SW 1271 (cell line): ENCODE data around the gene PHEX.

Experiments
- DNase-seq, 2 experiments: peaks; one replicate each; lab custom pipeline; 2025; lab: John Stamatoyannopoulos, UW

PHEX gene

DNA sequence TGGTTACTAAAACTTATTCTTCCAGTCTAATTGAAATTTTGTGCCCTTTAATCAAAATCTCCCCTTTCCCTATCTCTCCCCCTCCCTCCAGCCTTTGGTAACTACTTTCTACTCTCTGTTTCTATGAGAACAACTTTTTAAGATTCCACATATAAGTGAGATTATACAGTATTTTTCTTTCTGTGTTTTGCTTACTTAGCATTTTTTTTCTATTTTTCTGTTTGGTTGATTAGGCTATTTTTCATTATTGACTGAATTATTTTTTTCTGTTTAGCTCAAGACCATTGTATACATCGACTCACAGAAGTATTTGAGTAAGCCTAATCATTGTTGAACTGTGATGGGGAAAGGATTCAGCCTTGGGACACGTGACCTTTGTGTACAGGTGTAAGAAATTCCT is 116.4 kb downstream of the PHEX start:
- no peak for DNase-seq

DNA sequence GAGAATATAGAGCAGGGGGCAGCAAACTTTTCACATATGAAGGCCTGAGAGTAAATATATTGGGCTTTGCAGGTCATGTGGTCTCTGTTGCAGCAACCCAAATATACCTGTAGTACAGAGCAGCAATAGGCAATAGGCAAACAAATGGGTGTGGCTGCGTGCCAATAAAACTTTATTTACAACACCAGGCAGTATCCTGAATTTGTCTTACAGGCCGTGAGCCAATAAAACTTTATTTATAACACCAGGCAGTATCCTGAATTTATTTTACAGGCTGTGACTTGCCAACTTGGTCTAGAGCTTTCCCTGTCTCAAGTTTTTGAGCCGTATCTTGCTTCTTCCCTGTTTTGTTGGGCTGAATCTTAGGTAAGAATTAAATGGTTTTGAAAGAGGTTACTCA is 118.2 kb downstream of the PHEX start:
- no peak for DNase-seq

DNA sequence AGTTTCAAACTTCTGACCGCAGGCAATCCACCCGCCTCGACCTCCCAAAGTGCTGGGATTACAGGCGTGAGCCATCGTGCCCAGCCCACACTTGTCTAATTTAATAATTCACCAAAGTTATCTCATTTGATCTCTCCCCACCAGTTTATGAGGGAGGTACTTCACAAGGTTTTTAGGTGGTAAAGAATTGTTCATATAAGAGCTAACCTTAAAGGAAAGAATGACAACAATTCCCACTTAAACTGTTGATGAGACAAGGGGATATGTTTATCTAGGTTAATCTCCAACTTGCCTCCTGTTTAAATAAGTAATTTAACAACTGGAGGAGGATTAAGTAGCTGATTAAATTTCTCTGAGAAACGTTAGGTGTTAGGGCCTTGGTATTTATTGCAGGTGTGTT is 123.0 kb downstream of the PHEX start:
- no peak for DNase-seq

DNA sequence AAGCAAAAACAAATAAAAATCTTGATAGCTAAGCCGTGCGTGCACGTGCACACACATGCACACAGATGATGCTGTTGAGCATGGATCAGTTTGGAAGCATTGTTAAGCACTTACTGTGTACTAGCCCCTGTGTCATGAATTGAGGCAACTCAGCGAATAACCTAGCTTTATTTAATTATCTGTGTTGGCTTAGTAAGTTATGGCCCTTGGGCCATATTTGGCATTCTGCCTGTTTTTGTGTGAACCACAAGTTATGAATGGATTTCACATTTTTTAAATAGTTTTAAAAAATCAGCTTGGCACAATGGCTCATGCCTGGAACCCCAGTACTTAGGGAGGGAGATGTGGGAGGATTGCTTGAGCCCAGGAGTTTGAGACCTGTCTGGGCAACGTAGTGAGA is 126.9 kb downstream of the PHEX start:
- DNase-seq = no peak

GRCh38 chrX:22163326-22163725 is 131.2 kb downstream of the PHEX start:
- no peak for DNase-seq

GRCh38 chrX:22164770-22165388 is 132.8 kb downstream of the PHEX start:
- DNase-seq = no peak

DNA sequence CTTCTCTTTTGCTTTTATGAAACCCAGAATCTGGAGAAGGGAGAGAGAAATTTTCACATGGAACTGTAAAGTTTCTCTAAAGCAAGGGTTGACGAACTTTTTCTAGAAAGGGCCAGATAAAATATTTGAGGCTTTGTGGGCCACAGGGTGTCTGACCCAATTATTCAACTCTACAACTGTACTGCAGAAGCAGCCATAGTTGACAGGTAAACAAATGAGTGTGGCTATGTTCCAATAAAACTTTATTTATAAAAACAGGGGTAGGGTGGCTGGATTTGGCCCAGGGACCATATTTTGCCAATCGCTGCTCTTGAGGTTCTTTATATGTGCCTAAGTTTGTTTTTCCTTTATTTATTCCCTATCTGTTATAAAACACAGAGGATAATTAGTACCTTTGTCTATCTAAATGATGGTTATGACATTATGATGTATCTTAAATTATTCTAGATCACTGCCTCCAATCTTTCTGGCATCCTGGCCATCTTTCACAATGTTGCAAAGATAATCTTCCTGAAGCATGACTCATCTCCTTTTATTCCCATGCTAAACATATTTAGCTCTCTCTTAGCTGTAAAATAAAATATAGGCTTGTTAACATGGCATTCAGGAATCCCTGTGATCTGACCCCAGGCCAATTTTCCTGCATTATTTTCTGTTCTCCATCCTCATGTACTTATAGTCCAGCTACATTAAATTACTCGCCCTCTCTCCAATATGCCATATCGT is 133.8 kb downstream of the PHEX start:
- no peak for DNase-seq

- DNase-seq = no peak
Observed at GRCh38 chrX:22171287-22172060, 139.3 kb downstream of the PHEX start.

DNA sequence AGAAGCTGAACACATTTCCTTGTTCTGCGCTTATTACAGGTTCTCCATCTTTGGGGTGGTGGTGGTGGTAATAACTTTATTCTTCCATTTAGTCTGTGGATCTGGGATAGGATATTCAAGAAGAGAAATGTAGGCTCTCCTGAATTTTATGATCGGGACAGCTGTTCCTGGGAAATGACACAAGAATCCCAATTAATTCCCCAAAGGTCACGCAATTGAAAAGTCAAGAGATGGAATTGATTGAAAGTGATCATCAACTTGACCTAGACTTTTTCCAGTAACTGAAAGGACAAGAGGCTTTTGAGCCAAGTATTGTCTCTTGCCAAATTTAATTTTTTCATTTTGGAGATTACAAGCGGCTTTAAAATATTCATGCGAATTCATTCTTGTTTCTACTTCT is 141.8 kb downstream of the PHEX start:
- no peak for DNase-seq

DNA sequence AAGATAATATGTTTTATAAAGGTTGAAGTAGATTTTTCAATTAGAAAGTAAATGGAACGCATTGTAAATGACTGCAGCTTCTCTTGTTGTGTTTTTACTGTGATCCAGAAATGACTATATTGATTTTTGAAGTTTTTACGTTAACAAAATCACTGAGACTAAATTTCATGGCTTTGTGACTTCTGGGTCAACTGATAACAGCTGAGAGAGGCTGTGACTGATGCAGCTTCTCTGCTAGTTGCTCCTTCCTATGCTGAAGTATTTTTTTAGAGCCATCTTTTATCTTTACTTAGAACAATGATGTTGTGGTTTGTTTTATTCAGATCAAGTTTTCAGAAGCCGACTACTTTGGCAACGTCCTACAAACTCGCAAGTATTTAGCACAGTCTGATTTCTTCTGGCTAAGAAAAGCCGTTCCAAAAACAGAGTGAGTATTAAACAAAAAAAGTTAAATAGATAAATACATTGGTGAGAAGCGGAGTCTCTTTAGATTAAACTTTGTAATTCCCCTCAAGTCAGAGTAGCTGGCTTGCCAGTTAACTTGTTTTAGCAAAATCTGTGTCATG is 145.9 kb downstream of the PHEX start:
- DNase-seq = no peak

DNA sequence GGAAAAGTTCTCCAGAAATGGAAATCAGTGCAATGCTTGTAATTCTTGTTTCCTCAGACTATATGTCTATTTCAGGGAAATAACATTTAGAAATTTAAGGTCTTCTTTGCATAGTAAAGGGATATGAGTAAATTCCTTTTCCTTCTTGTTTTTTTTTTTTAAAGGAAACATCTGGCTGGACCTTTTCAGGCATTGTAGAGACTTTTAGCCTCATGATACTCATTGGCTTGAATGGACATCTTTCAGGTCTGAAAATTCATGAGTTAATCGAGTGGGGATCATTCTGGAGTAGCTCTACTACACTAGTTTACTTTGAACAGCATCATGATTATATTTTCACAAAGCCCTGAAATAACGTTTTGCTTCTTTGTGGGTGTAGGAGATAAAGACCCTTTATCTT is 152.0 kb downstream of the PHEX start:
- DNase-seq = no peak

- DNase-seq = no peak
Observed at GRCh38 chrX:22186165-22186564, 154.0 kb downstream of the PHEX start.

DNA sequence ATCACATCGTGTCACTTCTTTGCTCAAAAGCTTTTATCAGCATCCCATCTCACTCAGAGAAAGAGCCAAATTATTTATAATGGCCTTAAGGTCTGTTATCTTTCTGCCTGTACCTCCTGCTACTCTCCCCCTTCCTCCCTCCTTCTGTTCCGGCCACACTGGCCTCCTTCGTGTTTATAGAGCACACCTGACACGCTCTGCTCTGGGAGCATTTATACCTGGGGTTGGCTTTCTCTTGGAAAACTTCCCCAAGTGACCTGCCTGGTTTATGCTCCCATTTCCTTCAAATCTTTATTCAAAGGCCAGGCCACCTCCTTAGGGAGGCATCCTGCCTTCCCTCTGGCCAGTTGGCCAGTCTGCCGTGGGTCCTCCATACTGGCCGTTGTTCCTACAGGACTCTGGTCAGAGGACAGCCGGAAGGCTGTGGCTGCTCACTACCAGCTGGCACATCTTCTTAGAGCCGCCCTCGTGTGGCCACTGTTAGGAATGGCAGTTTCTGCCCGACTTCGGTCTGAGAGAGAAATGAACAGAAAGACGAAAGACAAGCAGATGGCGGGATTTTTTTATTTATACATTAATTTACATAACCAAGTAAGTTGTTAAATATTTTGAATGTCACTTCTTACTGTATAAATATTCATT is 160.4 kb downstream of the PHEX start:
- peak in 1 of 2 experiments; percentile 14 for DNase-seq

GRCh38 chrX:22193851-22194659 is 161.9 kb downstream of the PHEX start:
- DNase-seq = no peak

- DNase-seq = no peak
Observed at GRCh38 chrX:22194660-22194945, 162.5 kb downstream of the PHEX start.

DNA sequence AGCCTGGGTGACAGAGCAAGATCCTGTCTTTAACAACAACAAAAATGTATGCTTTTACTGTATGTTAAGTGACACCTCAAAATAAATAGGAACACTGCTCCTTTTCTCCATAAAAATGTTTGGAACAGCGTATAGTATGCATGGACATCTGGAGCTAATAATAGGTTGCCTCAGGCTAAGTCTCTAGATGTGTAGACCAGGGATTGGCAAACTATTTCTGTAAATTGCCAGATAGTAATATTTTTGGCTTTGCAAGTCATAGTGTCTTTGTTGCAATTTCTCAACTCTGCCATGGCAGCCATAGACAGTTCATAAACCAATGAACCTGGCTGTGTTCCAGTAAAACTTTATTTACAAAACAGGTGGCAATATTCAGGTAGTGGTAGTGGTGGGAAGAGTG is 164.0 kb downstream of the PHEX start:
- DNase-seq = no peak

- DNase-seq = no peak
Observed at GRCh38 chrX:22202251-22202650, 170.1 kb downstream of the PHEX start.

DNA sequence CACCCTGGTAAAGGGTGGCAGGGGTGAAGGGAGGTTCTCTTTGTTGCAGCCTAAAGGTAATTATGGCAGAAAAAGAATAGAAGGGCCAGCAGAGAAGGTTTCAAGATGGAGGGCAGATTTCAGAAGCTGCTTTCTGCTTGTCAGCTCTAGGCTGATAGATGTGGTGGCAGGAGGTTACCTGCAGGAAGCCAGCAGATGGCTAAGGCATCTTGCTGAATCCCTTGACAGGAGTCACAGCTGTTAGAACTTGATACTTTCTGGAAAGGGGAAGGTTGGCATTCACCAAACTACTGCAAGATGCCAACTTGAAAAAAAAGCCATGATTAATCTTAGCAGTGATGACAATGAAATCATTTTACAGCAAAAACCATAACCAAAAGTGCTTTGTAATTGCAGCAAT is 171.1 kb downstream of the PHEX start:
- DNase-seq = no peak

DNA sequence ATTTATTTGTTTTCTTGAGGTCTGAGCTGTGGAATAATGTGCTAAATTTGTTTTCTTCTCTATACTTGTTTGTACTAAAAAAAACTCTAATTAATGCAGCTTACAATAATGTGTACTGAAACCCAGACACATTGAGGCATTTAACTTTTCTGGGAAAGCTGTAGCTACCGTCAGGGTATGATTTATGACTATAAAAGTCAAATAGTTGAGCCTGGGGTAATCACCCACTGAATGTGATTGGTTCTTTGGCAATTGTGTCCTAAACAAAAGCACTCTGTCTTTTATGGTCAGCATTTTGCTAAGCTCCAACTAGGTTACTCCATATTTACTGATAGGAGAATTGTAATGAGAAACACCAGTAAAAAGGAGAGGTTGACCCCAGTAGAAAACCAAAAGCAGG is 174.7 kb downstream of the PHEX start:
- no peak for DNase-seq

DNA sequence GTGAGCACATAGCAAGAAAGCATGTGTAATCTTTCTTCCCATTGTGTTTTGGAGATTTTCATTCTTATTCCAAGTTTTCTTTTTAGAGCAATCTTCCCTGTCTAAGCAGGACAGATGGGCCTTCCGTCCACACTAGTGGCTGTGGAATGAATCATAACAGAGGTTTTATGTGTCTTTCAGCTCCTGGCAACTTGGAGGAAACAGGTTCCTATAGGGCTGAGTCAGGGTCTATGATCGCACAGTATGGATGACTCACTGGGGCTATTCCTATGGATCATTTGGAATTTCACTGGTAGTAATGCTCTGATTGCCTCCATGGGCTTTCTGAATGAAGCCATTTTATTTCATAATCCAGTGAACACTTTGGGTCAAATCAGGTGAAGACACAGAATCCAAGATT is 188.8 kb downstream of the PHEX start:
- peak; percentile 38 to 49 for DNase-seq

DNA sequence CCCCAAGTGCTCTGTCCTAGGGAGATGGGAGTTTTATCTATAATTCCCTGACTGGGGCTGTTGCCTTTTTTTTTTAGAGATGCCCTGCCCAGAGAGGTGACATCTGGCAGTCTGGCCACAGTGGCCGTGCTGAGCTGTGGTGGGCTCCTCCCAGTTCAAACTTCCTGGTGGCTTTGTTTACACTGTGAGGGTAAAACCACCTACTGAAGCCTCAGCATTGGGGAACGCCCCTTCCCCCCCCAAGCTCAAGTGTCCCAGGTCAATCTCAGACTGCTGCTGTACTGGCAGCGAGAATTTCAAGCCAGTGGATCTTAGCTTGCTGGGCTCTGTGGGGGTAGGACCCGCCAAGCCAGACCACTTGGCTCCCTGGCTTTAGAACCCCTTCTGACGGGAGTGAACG is 202.3 kb downstream of the PHEX start:
- no peak for DNase-seq

GRCh38 chrX:22237479-22237878 is 205.4 kb downstream of the PHEX start:
- DNase-seq = no peak
